PFSK-1 (cell line): Measurements from ENCODE around the gene SLC25A44.

Experiments used
- FOXP2 ChIP-seq: optimal IDR thresholded peaks from 2 replicates; pipeline ENCODE3; 2011; ENCODE audit warnings: borderline replicate concordance, control low read depth, inconsistent platforms; ENCODE audit not compliant: insufficient read depth; ENCODE audit errors: extremely low read length, extremely low read depth
- POLR2AphosphoS5 ChIP-seq: IDR thresholded peaks from 2 replicates; pipeline ENCODE4 v1.6.1; 2012; ENCODE audit warnings: low read depth, mild to moderate bottlenecking, control low read depth, low read length, moderate library complexity
- SIN3A ChIP-seq: IDR thresholded peaks from 2 replicates; pipeline ENCODE4 v1.6.1; 2012; ENCODE audit warnings: mild to moderate bottlenecking, low read length, moderate library complexity, borderline replicate concordance; ENCODE audit not compliant: insufficient read depth
- TAF1 ChIP-seq: IDR thresholded peaks from 2 replicates; pipeline ENCODE4 v1.6.1; 2012; ENCODE audit warnings: low read length, control low read depth, borderline replicate concordance; ENCODE audit not compliant: insufficient read depth
- TF ChIP-seq, protein P1 (sequence below), 2 experiments: IDR thresholded peaks; 2 replicates each; pipeline versions ENCODE4 v1.6.1 to v1.8.0; 2011 to 2012; ENCODE audit warnings: low read depth in 2 of 2, low read length in 2 of 2, control low read depth in 1 of 2, inconsistent platforms in 1 of 2, mild to moderate bottlenecking in 1 of 2, moderate library complexity in 1 of 2; ENCODE audit not compliant: insufficient read depth in 1 of 2

Gene SLC25A44

GRCh38 chr1:156148216-156148615 lies 45.7 kb upstream of the SLC25A44 start:
- TF ChIP-seq, protein P1, sequence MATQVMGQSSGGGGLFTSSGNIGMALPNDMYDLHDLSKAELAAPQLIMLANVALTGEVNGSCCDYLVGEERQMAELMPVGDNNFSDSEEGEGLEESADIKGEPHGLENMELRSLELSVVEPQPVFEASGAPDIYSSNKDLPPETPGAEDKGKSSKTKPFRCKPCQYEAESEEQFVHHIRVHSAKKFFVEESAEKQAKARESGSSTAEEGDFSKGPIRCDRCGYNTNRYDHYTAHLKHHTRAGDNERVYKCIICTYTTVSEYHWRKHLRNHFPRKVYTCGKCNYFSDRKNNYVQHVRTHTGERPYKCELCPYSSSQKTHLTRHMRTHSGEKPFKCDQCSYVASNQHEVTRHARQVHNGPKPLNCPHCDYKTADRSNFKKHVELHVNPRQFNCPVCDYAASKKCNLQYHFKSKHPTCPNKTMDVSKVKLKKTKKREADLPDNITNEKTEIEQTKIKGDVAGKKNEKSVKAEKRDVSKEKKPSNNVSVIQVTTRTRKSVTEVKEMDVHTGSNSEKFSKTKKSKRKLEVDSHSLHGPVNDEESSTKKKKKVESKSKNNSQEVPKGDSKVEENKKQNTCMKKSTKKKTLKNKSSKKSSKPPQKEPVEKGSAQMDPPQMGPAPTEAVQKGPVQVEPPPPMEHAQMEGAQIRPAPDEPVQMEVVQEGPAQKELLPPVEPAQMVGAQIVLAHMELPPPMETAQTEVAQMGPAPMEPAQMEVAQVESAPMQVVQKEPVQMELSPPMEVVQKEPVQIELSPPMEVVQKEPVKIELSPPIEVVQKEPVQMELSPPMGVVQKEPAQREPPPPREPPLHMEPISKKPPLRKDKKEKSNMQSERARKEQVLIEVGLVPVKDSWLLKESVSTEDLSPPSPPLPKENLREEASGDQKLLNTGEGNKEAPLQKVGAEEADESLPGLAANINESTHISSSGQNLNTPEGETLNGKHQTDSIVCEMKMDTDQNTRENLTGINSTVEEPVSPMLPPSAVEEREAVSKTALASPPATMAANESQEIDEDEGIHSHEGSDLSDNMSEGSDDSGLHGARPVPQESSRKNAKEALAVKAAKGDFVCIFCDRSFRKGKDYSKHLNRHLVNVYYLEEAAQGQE (IDR thresholded peaks at IDR 0.05; ENCODE audit: insufficient read depth in 1 of 2, low read depth in 2 of 2, low read length in 2 of 2) = no peak

DNA sequence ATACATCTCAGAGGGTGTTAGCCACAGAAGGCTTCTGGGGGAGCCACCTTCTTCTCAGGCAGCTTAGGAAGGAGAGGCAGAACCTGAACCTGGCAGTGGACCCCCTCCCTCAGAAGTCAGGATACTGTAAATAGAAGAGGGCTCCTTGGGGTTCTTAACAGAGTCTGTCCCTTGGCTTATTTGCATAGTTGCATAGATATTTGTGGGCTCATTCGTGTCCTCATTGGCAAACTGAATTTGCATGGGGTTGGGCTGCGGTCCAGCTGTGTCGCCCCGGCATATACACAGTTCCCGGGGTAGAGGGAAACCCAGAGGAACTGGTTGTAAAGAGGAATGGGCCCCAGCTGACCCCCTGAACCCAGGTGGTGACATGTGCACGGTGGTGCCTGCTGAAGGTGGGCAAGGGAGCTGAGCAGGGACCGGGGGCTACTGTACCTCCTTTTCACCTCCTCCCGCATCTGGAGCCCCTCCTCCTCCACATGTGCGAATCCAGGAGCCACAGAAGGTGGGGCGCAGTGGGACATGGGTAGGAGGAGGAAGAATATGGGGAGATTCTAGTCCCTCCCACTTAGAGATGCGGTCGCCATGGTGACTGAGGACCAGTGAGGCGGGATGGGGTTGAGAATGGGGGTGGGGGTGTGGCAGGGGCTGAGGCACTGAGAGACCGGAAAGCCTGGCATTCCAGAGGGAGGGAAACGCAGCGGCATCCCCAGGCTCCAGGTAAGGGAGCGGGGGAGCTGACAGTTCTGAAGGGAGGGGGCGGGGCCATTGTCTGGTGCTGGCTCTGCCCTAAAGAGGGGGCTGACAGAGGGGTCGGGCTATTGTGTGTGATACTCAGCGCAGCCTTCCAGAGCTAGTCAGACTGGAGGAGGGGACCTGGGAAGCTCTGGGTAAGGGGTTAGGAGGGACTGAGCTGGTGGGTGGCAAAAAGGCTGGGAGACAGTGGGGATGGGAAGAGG lies 44.3 kb upstream of the SLC25A44 start:
- TF ChIP-seq TAF1 (no peak), POLR2AphosphoS5 (no peak), FOXP2 (no peak), SIN3A (no peak)
- TF ChIP-seq, protein P1 (IDR thresholded peaks at IDR 0.05; ENCODE audit: insufficient read depth in 1 of 2, low read depth in 2 of 2, low read length in 2 of 2) = no peak

GRCh38 chr1:156150333-156151011 lies 43.4 kb upstream of the SLC25A44 start:
- TF ChIP-seq POLR2AphosphoS5 (no peak), TAF1 (no peak), FOXP2 (no peak), SIN3A (no peak)
- TF ChIP-seq, protein P1 (IDR thresholded peaks at IDR 0.05; ENCODE audit: insufficient read depth in 1 of 2, low read depth in 2 of 2, low read length in 2 of 2) = no peak

GRCh38 chr1:156151093-156151688 lies 42.7 kb upstream of the SLC25A44 start:
- TF ChIP-seq, protein P1 (IDR thresholded peaks at IDR 0.05; ENCODE audit: insufficient read depth in 1 of 2, low read depth in 2 of 2, low read length in 2 of 2) = no peak
- TF ChIP-seq POLR2AphosphoS5 (no peak), FOXP2 (no peak), SIN3A (no peak), TAF1 (no peak)
